Upper lobe of right lung (tissue), 1 donor: ENCODE results near the gene RPS21. TPM values are rescaled to one million over a fixed set of nuclear protein-coding genes. Genes with fewer than 3 reads are reported as not detected.
A peak's percentile ranks its signal among the peaks of the same experiment; 100 is the strongest.

Experiments
- ATAC-seq: fragments of 200-7000 bp; cut with Tn5 transposase; one replicate; pipeline ENCODE4 v1.9.1; 2020; ENCODE audit warnings: mild to moderate bottlenecking, moderate library complexity
- DNase-seq: peaks from one replicate; pipeline ENCODE4 v3.0.0-alpha.2; 2020
- H3K27ac ChIP-seq: fragments of 200-600 bp; one replicate; pipeline ENCODE4 v1.8.0; 2022
- H3K27me3 ChIP-seq: fragments of 200-600 bp; one replicate; pipeline ENCODE4 v1.8.0; 2022; ENCODE audit warnings: mild to moderate bottlenecking
- H3K36me3 ChIP-seq: fragments of 200-600 bp; one replicate; pipeline ENCODE4 v1.8.0; 2022
- H3K4me1 ChIP-seq: fragments of 200-600 bp; one replicate; pipeline ENCODE4 v1.8.0; 2022
- H3K4me3 ChIP-seq: fragments of 200-600 bp; one replicate; pipeline ENCODE4 v1.8.0; 2022; ENCODE audit warnings: mild to moderate bottlenecking
- H3K9me3 ChIP-seq: fragments of 200-600 bp; one replicate; pipeline ENCODE4 v1.8.0; 2022
- intact Hi-C: fragments of 100-400 bp; cut with DNase I; formaldehyde crosslinking; loops from one replicate; pipeline ENCODE4 v1.11.0; 2022
- total RNA-seq: library from RNA; stranded (reverse); fragmentation: NEBNext Ultra II Directional; extraction: Animal tissue kit (Norgen Biotek cat#: 25700); gene quantifications from one replicate; pipeline ENCODE4 v1.2.1, GENCODE V29; 2021
- TF ChIP-seq, protein P1 (sequence below): fragments of 200-600 bp; IDR thresholded peaks from one replicate; pipeline ENCODE4 v1.8.0; 2022; ENCODE audit warnings: antibody characterized with exemption
- donor health status: DM: no; HTN: yes; CAD: no; lungs with severe emphysema.

Gene RPS21
- total RNA-seq, 1 donor from 2014 or later: 1,050 TPM

DNA sequence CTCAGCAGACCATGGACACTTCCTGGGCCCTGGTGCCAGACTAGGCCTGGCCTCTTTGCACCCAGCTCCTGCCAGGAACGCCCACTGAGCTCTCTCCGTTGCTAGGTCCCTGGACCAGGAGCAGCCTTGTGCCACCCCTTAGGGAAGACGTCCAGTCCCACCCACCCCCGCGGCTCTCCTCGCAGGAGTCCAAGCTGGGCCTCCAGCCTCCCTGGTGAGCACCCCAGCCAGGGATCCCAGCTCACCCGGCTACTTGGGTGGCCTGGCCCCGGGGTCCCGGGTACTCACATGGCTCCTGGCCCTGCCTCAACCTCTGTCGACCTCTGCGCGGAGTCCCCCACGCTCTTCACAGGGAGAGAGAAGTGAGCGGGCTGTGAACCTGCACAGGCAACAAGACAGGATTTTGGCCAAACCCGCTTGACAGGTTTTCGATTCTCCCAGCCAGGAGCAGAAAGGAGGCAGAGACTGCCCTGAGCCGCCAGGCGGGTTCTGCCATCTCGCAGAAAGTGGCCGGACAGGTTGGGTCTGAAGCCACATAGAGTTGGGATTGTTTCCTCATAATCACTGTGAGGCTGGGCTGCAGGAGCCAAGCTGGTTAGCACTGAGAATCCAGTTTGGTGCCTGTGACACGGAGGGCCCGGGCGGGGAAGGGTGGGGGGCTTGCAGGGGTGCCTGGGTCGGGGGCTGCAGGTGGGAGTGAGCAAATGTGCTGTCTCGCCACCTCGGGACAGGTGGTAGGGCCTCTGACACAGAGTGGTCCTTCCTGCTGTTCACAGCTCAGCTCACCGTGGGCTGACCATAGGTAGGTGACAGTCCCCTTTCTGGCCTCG is 40.5 kb downstream of the RPS21 start, which contains the start of gene RBBP8NL:
TSS of gene RBBP8NL (minus strand) at position 368 of the 830 bp plus-strand sequence. CDS start 7,892 bp downstream, outside the sequence.
- DNase-seq (peak; percentile 91), ATAC-seq (peak; percentile 85)
- no peaks in the 10 kb centered on the region for H3K9me3 ChIP-seq
- H3K4me3 ChIP-seq: peak within 1 kb of the TSS; percentile 30
- no peaks in the 10 kb centered on the region for H3K36me3 ChIP-seq
- H3K27me3 ChIP-seq: no peaks in the 10 kb centered on the region
- H3K27ac ChIP-seq: peak within 1 kb of the TSS; percentile 24
- TF ChIP-seq, protein P1, sequence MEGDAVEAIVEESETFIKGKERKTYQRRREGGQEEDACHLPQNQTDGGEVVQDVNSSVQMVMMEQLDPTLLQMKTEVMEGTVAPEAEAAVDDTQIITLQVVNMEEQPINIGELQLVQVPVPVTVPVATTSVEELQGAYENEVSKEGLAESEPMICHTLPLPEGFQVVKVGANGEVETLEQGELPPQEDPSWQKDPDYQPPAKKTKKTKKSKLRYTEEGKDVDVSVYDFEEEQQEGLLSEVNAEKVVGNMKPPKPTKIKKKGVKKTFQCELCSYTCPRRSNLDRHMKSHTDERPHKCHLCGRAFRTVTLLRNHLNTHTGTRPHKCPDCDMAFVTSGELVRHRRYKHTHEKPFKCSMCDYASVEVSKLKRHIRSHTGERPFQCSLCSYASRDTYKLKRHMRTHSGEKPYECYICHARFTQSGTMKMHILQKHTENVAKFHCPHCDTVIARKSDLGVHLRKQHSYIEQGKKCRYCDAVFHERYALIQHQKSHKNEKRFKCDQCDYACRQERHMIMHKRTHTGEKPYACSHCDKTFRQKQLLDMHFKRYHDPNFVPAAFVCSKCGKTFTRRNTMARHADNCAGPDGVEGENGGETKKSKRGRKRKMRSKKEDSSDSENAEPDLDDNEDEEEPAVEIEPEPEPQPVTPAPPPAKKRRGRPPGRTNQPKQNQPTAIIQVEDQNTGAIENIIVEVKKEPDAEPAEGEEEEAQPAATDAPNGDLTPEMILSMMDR: peak; percentile 18
- intact Hi-C loops: no loop called here
- H3K4me1 ChIP-seq: no peaks in the 10 kb centered on the region

DNA sequence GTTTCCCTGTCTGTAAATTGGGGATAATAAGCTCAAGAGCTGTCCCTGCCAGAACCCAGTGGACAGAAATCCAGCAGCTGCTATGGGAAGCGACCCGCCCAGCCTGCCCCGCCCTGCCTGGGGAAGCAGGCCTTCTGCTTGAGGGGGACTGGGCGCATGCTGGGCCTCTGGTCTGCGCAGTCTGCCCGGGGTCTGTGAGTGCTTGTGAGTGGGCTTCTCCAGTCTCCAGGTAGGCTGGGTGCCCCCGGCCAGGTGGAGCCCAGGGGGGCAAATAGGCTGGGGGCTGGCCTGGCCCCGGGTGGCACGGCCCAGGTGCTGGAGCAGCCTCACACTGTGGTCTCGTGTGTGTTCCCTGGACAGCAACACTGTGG is 41.1 kb downstream of the RPS21 start:
- Histone ChIP-seq H3K27ac (peak overlapping the region; percentile 24), H3K4me3 (no peak overlapping the region), H3K36me3 (no peaks in the 10 kb centered on the region), H3K9me3 (no peaks in the 10 kb centered on the region), H3K4me1 (no peaks in the 10 kb centered on the region), H3K27me3 (no peaks in the 10 kb centered on the region)
- DNase-seq (no peak), ATAC-seq (no peak)
- intact Hi-C loops: no loop called here
- TF ChIP-seq, protein P1: no peak

DNA sequence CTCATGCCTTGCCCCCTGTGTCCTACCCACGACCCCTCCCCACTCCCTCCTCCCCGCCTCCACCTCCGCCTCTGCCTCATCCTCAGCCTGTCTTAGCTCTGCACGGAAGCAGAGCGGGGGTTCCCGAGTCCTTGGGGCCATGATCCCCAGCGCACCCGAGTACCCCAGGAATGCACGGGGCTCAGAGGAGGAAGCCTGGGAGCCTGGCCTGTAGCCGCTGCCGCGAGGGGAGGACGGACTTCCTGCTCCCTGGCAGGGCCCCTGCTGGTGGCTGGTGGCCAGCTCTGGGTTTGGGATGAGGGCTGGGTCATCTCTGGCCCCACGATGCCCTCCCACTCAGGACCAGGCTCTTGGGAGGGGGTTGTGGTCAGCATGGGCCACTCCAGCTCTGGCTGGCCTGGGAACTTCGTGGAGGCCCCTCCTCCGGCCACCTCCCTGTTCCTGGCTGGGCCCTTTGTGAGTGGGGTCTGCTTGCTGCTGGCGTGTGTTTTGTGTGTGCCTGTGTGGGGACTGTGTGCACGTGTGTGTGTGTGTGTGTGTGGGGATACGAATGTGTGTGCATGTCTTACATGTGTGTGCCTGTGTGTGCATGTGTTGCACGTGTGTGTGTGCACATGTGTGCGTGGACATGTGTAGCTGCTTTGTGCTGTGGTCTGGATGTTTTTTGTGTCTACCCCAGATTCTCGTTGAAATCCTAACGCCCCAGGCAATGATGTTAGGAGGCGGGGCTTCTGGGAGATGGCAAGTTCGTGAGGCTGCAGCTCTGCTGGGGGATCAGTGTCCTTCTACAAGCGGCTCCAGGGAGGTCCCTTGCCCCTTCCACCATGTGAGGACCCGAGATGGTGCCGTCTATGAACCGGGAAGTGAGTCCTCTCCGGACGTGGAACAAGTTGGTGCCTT is 41.7 kb downstream of the RPS21 start:
- Histone ChIP-seq H3K4me1 (no peaks in the 10 kb centered on the region), H3K9me3 (no peaks in the 10 kb centered on the region), H3K27ac (no peak overlapping the region), H3K4me3 (no peak overlapping the region), H3K27me3 (no peaks in the 10 kb centered on the region), H3K36me3 (no peaks in the 10 kb centered on the region)
- TF ChIP-seq, protein P1: no peak
- no peak for DNase-seq
- no peak for ATAC-seq
- intact Hi-C loops: no loop called here

DNA sequence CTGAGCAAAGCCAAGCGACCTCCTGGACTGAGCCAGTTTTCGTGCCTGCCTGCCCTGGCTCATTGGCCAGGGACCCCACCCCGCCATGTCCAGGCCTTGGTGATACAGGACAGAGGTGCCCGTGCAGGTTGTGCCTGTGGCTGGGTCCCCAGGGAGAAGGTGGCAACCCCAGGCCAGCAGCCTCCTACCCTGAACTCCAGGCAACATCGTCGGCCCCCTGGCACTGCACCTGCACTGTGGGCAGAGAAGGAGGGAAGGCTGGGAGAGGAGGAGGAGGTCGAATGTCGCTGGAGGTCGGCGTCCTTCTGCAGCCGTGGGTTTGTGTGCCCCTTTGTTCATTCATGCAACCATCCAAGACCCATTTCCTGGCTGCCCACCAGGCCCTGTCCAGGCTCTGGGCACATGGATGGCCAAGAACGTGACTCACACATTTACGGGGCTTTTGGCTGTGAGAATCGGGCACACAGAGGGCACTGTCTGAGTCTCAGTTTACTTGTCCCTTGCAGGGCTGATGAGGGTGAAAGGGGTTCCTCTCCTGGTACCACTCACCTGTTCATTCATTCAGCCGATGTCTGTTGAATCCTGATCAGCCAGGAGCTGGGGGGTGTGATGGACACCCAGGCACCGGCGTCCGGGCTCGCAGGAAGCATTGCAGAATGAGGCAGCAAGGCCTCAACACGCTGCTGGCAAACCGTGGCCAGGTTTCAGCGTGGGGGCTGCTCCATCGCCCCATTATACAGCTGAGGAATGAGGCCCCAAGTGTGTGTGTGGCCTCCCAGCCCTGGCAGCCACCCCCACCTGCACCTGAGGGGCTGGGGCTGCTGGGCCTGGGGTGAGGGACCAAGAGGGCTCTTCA is 42.8 kb downstream of the RPS21 start:
- H3K27me3 ChIP-seq: no peaks in the 10 kb centered on the region
- H3K36me3 ChIP-seq: no peaks in the 10 kb centered on the region
- DNase-seq: no peak
- H3K4me1 ChIP-seq: no peaks in the 10 kb centered on the region
- intact Hi-C loops: no loop called here
- H3K27ac ChIP-seq: no peak overlapping the region
- TF ChIP-seq, protein P1: no peak
- H3K4me3 ChIP-seq: no peak overlapping the region
- H3K9me3 ChIP-seq: no peaks in the 10 kb centered on the region
- ATAC-seq: no peak

DNA sequence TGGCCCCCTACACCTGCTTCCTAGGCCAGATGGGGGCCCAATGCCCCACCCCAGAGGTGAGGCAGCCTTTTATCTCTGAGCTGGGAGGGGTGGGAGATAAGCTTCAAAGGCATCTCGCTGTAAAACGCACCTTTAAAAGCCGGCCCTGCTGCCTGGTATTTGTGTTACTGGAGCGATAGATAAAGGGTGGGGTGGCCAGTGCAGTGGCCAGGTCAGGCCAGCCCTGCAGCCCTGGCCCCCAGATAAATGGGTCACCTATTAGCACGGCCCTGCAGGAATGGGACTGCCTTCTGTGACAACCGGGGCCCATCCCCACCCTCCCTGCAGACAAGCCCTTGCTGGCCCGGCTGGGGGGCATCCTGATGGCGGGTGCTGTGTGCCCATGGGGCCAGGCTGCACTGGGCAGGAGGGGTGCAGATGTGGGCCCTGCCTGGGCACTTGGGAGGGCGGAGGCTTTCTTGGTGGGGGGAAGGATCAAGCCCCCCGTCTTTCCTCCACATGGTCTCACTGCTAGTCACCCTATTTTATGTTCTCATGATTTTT is 43.5 kb downstream of the RPS21 start:
- Histone ChIP-seq H3K27me3 (no peaks in the 10 kb centered on the region), H3K36me3 (no peaks in the 10 kb centered on the region), H3K4me3 (no peak overlapping the region), H3K4me1 (no peaks in the 10 kb centered on the region), H3K27ac (no peak overlapping the region), H3K9me3 (no peaks in the 10 kb centered on the region)
- intact Hi-C loops: no loop called here
- DNase-seq (no peak), ATAC-seq (no peak)
- TF ChIP-seq, protein P1: no peak
